ENCODE measurements around the gene CASP9.
"Not testable (repeated sequence)": the region's sequence is repeated elsewhere in the genome, so short reads cannot be mapped to it uniquely, and the experiment has no call there.

CASP9 gene

DNA sequence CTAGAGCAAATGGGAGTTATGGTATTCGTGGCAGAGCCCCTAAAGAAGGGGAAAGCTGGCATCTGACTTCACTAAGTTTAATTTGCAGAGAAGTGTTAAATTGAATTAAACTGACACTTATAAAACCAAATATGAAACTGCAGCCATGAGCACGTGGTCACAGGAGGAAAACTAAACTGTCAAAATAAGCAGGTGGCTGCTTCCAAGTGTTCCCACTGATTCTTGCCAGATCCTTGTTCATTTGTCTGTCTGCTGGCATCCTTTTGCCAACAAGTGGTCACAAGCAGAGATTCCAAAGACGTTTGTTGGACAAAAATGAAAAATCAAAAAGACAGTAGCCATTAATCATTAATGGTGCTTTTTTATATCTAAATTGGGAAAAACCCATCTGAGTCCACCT, 54.7 kb downstream of the CASP9 start:
- DNase-seq (ENCODE audit: low read depth): no peak

- no peak for DNase-seq (ENCODE audit: low read depth)
Measured at GRCh38 chr1:15468145-15468544, 55.9 kb downstream of the CASP9 start.

GRCh38 chr1:15466955-15467625, 56.9 kb downstream of the CASP9 start:
- not testable (repeated sequence) for DNase-seq (ENCODE audit: low read depth)

GRCh38 chr1:15465674-15466073, 58.3 kb downstream of the CASP9 start:
- no peak for DNase-seq (ENCODE audit: low read depth)

- not testable (repeated sequence) for DNase-seq (ENCODE audit: low read depth)
Measured at GRCh38 chr1:15463926-15464322, 60.1 kb downstream of the CASP9 start.

DNA sequence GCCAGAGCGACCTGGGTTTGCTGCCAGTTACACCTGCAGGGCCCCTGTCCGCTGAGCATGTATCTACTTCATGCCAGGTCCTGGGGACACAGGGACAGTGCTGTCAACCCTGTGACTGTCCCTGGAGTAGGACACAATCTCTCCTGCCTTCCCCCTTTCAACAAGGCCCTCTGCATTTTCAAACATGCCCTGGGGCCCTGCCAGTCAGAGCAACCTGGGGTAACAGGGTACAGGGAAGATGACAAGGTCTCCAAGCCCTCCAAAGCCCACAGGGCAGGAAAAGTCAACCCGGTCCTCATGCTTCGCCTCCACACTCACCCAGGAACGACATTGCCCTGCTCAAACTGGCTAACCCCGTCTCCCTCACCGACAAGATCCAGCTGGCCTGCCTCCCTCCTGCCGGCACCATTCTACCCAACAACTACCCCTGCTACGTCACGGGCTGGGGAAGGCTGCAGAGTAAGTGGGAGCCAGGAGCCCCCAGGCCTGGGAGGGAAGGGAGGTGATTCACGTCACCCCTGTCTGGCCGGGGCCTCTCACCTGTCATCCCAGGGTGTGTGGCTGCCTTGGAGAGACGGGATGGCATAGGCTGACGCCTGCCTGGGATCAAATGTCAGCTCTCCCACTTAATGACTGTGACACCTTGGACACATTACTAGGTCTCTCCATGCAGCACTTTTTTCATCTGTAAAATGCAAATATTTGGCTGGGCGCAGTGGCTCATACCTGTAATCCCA, 60.8 kb downstream of the CASP9 start:
- DNase-seq (ENCODE audit: low read depth): not testable (repeated sequence)

GRCh38 chr1:15460708-15461095, 63.3 kb downstream of the CASP9 start:
- DNase-seq (ENCODE audit: low read depth): no peak

DNA sequence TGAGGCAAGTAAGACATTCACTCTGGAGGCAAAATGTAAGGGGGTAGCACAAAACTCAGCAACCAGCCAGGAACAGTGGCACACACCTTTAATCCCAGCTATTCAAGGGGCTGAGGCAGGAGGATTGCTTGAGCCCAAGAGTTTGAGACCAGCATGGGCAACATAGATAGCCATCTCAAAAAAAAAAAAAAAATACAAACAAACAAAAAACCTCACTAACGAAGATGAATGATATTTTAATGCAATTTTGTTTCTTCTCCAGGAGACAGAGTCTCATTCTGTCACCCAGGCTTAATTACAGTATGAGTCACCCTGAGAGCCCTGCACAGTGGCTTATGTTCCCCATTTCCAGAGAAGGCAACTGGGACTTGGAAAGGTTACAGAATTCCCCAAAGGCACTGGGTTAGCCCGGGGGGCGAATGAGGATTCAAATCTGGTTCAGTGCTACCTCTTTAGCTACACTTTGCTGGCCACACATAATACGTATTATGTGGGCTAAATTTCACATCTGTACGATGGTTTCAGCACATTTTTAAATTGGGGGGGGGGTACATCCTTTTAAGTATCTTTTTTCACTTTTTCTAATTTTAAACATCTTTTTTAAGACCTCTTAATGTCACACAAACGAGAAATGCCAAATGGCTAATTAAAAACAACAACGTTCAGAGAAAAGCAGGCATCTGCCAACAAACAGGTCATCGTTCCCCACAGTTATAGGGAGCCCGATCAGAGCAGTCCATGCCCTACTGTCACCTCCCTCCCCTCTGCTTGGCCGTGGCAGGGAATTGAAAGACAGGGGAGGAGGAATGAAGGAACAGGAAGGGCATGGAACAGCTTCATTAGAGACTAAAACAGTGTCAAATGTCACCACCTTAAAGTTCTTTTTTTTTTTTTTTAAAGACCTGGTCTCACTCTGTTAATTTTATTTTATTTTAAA, 64.0 kb downstream of the CASP9 start:
- DNase-seq (ENCODE audit: low read depth): no peak

DNA sequence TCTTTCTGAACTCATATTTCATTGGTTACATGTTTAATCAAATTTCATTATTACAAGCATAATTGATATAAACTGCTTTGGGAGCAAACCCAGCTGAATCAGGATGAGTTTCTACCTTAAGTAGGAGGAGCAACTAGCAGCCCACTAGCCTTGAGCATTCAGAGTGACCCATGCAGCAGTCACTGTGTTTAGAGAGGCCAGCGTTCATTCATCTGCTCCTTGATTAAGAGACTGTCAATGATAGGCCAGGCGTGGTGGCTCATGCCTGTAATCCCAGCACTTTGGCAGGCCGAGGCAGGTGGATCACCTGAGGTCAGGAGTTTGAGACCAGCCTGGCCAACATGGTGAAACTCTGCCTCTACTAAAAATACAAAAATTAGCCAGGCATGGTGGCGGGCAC, 65.6 kb downstream of the CASP9 start:
- DNase-seq (ENCODE audit: low read depth): not testable (repeated sequence)

GRCh38 chr1:15457585-15457984, 66.4 kb downstream of the CASP9 start:
- no peak for DNase-seq (ENCODE audit: low read depth)

- no peak for DNase-seq (ENCODE audit: low read depth)
Measured at GRCh38 chr1:15456313-15456954, 67.6 kb downstream of the CASP9 start, which contains the start of gene CELA2A. CELA2A (plus strand) TSS chr1:15456732; CDS start chr1:15456754, 22 bp downstream.

- DNase-seq (ENCODE audit: low read depth): no peak
Measured at GRCh38 chr1:15455522-15455921, 68.5 kb downstream of the CASP9 start.

GRCh38 chr1:15454256-15454655, 69.8 kb downstream of the CASP9 start:
- DNase-seq (ENCODE audit: low read depth): no peak

GRCh38 chr1:15453734-15454133, 70.3 kb downstream of the CASP9 start:
- DNase-seq (ENCODE audit: low read depth): no peak

- DNase-seq (ENCODE audit: low read depth): no peak
Measured at GRCh38 chr1:15452866-15453571, 71.0 kb downstream of the CASP9 start.

DNA sequence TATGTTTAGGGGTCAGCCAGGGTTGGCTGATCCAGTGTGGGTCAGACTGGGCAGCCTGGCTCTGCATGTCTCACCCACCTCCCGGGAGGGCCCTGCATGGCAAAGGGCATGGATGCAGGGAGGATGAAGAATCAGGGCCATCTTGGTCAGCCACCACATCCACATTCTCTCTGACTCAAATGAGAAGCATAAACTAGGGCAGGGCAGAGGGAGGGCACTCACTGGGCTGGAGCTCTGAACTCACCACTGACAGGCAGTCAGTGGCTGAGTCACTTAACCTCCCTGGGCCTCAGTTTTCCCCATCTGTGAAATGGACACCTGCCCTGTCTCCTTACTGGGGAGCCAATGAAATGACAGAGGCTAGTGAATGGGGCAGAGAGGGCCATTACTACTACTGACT, 71.8 kb downstream of the CASP9 start:
- no peak for DNase-seq (ENCODE audit: low read depth)

DNA sequence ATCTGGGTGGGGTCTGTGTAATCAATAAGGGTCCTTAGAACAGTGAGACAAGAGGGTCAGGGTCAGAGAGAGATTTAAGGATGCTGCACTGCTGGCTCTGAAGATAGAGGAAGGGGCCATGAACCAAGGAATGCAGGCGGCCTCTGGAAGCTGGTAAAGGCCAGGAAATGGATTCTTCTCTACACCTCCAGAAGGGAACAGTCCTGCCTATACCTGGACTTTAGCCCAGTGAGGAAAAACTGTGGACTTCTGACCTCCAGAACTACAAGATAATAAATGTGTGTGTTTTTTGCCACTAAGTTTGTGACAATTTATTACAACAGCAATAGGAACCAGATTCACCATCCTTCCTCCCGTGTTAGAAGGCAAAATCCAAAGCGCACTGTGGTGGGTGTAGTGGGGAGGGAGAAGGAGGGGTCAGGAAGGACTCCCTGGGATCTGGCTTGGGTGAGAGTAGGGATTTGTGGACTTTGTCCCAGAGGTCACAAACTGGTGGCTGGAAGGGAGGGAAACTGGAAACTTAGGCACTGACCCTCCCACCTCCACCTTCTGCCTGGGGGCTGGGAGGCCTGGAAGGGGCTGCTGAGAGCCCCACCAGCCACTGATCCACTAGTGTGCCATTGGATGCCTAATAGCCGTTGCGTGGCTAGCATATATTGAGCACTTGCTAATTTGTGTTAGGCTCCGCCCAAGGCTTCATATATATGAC, 72.8 kb downstream of the CASP9 start:
- DNase-seq (ENCODE audit: low read depth): no peak

GRCh38 chr1:15449567-15449966, 74.4 kb downstream of the CASP9 start:
- DNase-seq (ENCODE audit: low read depth): no peak

DNA sequence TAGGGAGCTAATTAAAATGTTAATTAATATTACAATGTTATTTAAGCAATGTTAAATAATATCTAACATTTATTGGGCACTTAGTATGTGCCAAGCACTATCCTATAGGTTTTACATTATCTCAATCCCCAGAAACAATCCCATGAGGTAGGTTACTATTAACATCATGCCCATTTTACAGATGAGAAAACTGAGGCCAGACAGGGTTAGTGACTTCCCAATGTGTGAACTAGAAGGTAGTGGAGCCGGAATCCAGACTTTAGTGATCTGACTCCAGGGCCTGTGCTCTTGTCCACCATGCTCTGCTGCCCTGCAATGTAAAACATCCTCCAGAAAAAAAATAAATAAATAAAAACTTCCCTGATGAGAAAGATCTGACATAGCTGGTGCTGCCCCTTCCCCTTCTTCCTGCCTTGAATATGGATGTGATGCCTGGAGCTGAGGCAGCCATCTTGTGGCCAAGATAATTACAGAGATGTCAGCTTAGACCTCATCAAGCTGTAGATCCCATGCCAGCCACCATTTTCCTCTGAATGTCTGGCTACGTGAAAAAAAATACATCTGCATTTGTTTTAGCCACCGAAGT, 75.0 kb downstream of the CASP9 start:
- DNase-seq (ENCODE audit: low read depth): no peak

DNA sequence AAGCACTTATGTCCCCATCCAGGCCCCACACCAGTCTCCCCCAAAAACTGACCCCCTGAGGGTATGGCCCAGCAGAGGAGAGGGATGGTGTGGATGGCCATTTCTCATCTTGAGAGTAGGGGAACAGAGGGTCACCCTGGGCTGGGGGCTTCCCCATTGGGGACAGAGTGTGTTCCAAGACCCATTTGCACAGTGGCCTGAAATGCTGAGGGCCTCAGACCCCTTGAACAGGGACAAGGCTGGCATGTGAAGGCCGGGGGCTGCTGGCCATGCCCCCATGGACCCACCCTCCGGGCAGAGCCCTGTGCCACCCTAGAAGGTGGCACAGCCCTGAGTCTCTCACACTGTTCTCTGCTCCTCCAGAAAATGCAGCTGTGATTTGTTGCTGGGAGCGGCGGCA, 77.8 kb downstream of the CASP9 start:
- DNase-seq (ENCODE audit: low read depth): no peak
